IPS DF 6.9 (cell line): ENCODE results near the gene USP3.
"Not testable (repeated sequence)": the region's sequence is repeated elsewhere in the genome, so short reads cannot be mapped to it uniquely, and the experiment has no call there.

Experiments
- DNase-seq: peaks from one replicate; pipeline ENCODE4 v3.0.0-alpha.2; 2013; ENCODE audit warnings: low read depth, low spot score
- H3K27ac ChIP-seq: one replicate; pipeline ENCODE4 v1.5.1; 2013; ENCODE audit warnings: low read length, control low read depth
- H3K27me3 ChIP-seq: 2 replicates; pipeline ENCODE4 v1.6.1; 2013; ENCODE audit warnings: mild to moderate bottlenecking, low read length; ENCODE audit not compliant: control insufficient read depth, insufficient read depth
- H3K36me3 ChIP-seq: 2 replicates; pipeline ENCODE4 v1.6.1; 2013; ENCODE audit warnings: low read length; ENCODE audit not compliant: control insufficient read depth, insufficient read depth
- H3K4me1 ChIP-seq: 2 replicates; pipeline ENCODE4 v1.6.1; 2013; ENCODE audit warnings: low read length; ENCODE audit not compliant: control insufficient read depth, insufficient read depth
- H3K4me3 ChIP-seq: 2 replicates; pipeline ENCODE4 v1.5.1; 2013; ENCODE audit warnings: mild to moderate bottlenecking, low read length
- H3K9me3 ChIP-seq: 2 replicates; pipeline ENCODE4 v1.6.1; 2013; ENCODE audit warnings: low read length, inconsistent platforms; ENCODE audit not compliant: control insufficient read depth, insufficient read depth
- WGBS: extraction: QIAGEN DNeasy Blood & Tissue Kit; methylation state at CpG from one replicate; pipeline ENCODE4 v1.1.7; 2013; ENCODE audit warnings: mixed read lengths, missing lambda C conversion rate; ENCODE audit not compliant: insufficient read length, insufficient coverage; 5-methylcytosine and 5-hydroxymethylcytosine counted together

Gene USP3

GRCh38 chr15:63528138-63528659 is 23.8 kb downstream of the USP3 start:
- Histone ChIP-seq H3K36me3 (no peaks in the 10 kb centered on the region), H3K4me3 (no peak overlapping the region), H3K4me1 (no peaks in the 10 kb centered on the region; the same call in 1 of the 2 replicates), H3K27ac (no peak overlapping the region), H3K9me3 (no peaks in the 10 kb centered on the region), H3K27me3 (no peaks in the 10 kb centered on the region)
- no peak for DNase-seq
- no CpG with 5 or more reads among the region's 4 CpGs for WGBS

GRCh38 chr15:63530235-63530634 is 25.8 kb downstream of the USP3 start:
- Histone ChIP-seq H3K36me3 (no peaks in the 10 kb centered on the region), H3K27ac (no peak overlapping the region), H3K9me3 (no peaks in the 10 kb centered on the region), H3K27me3 (no peaks in the 10 kb centered on the region), H3K4me1 (no peaks in the 10 kb centered on the region; the same call in 1 of the 2 replicates), H3K4me3 (no peak overlapping the region)
- no peak for DNase-seq
- no CpG with 5 or more reads among the region's 7 CpGs for WGBS

GRCh38 chr15:63530752-63531299 is 26.4 kb downstream of the USP3 start:
- Histone ChIP-seq H3K27me3 (no peaks in the 10 kb centered on the region), H3K4me3 (no peak overlapping the region), H3K27ac (no peak overlapping the region), H3K4me1 (peaks cover 2% of the 10 kb centered on the region; the same call in 1 of the 2 replicates), H3K36me3 (no peaks in the 10 kb centered on the region), H3K9me3 (no peaks in the 10 kb centered on the region)
- WGBS = no CpG with 5 or more reads among the region's 3 CpGs
- no peak for DNase-seq

- no peak overlapping the region for H3K27ac ChIP-seq
- no peaks in the 10 kb centered on the region for H3K27me3 ChIP-seq
- no CpG with 5 or more reads among the region's 4 CpGs for WGBS
- H3K36me3 ChIP-seq = no peaks in the 10 kb centered on the region
- H3K4me3 ChIP-seq = no peak overlapping the region
- H3K4me1 ChIP-seq = peaks cover 2% of the 10 kb centered on the region; the same call in 1 of the 2 replicates
- DNase-seq = no peak
- no peaks in the 10 kb centered on the region for H3K9me3 ChIP-seq
These were observed 27.2 kb downstream of the USP3 start for GRCh38 chr15:63531586-63531985.

GRCh38 chr15:63532307-63532744 is 27.9 kb downstream of the USP3 start:
- Histone ChIP-seq H3K4me1 (peaks cover 2% of the 10 kb centered on the region; the same call in 1 of the 2 replicates), H3K27me3 (no peaks in the 10 kb centered on the region), H3K9me3 (no peaks in the 10 kb centered on the region), H3K27ac (no peak overlapping the region), H3K36me3 (no peaks in the 10 kb centered on the region), H3K4me3 (no peak overlapping the region)
- DNase-seq = no peak
- 100% methylated on average over 1 of the region's 5 CpGs for WGBS

- H3K36me3 ChIP-seq, H3K4me1 ChIP-seq, DNase-seq, H3K4me3 ChIP-seq, H3K27me3 ChIP-seq, H3K9me3 ChIP-seq, H3K27ac ChIP-seq: not testable (repeated sequence)
- WGBS = no CpG with 5 or more reads among the region's 3 CpGs
These were observed 30.5 kb downstream of the USP3 start for GRCh38 chr15:63534888-63535287.

- Histone ChIP-seq H3K4me1 (peaks cover 2% of the 10 kb centered on the region; the same call in 1 of the 2 replicates), H3K36me3 (no peaks in the 10 kb centered on the region), H3K27me3 (no peaks in the 10 kb centered on the region), H3K27ac (no peak overlapping the region), H3K4me3 (no peak overlapping the region), H3K9me3 (no peaks in the 10 kb centered on the region)
- WGBS = no CpG with 5 or more reads among the region's 3 CpGs
- no peak for DNase-seq
These were observed 31.3 kb downstream of the USP3 start for GRCh38 chr15:63535689-63536088.

- H3K36me3 ChIP-seq = no peaks in the 10 kb centered on the region
- H3K4me1 ChIP-seq = peaks cover 2% of the 10 kb centered on the region; the same call in 1 of the 2 replicates
- H3K9me3 ChIP-seq = no peaks in the 10 kb centered on the region
- WGBS = no CpG with 5 or more reads among the region's 3 CpGs
- no peak for DNase-seq
- no peak overlapping the region for H3K4me3 ChIP-seq
- H3K27ac ChIP-seq = no peak overlapping the region
- H3K27me3 ChIP-seq = no peaks in the 10 kb centered on the region
These were observed 34.5 kb downstream of the USP3 start for GRCh38 chr15:63538876-63539275.

GRCh38 chr15:63539521-63539920 is 35.1 kb downstream of the USP3 start:
- no peak for DNase-seq
- WGBS = 100% methylated on average over 2 of the region's 6 CpGs
- H3K9me3 ChIP-seq = no peaks in the 10 kb centered on the region
- H3K27me3 ChIP-seq = no peaks in the 10 kb centered on the region
- peaks cover 2% of the 10 kb centered on the region; the same call in 1 of the 2 replicates for H3K4me1 ChIP-seq
- no peak overlapping the region for H3K4me3 ChIP-seq
- H3K27ac ChIP-seq = no peak overlapping the region
- H3K36me3 ChIP-seq = no peaks in the 10 kb centered on the region

- Histone ChIP-seq H3K27ac (no peak overlapping the region), H3K4me1 (peaks cover 2% of the 10 kb centered on the region; the same call in 1 of the 2 replicates), H3K27me3 (no peaks in the 10 kb centered on the region), H3K36me3 (no peaks in the 10 kb centered on the region), H3K4me3 (no peak overlapping the region), H3K9me3 (no peaks in the 10 kb centered on the region)
- no peak for DNase-seq
These were observed 35.6 kb downstream of the USP3 start for GRCh38 chr15:63539998-63540397.

- no peaks in the 10 kb centered on the region for H3K9me3 ChIP-seq
- DNase-seq = no peak
- no CpG with 5 or more reads among the region's 4 CpGs for WGBS
These were observed 36.1 kb downstream of the USP3 start for GRCh38 chr15:63540449-63540848.

More at GRCh38 chr15:63540449-63540848, 36.1 kb downstream of the USP3 start:
- Histone ChIP-seq H3K36me3 (no peaks in the 10 kb centered on the region), H3K4me1 (peaks cover 2% of the 10 kb centered on the region; the same call in 1 of the 2 replicates), H3K27ac (no peak overlapping the region), H3K4me3 (no peak overlapping the region), H3K27me3 (no peaks in the 10 kb centered on the region)
